GM18861 (cell line): Measurements from ENCODE around the gene GANC.
"Not testable (repeated sequence)": the region's sequence is repeated elsewhere in the genome, so short reads cannot be mapped to it uniquely, and the experiment has no call there.

Experiments
- ATAC-seq: cut with Tn5 transposase; IDR thresholded peaks from one replicate; pipeline ENCODE4 v1.9.1; 2021; ENCODE audit not compliant: unreplicated experiment

The GANC gene

GRCh38 chr15:42272939-42273899 lies at the start of gene GANC, which contains the start of gene TMEM87A:
Gene GANC, plus strand, starts transcription at chr15:42273201. Its CDS starts 1,281 bp downstream, at chr15:42274482.
Gene TMEM87A, minus strand, starts transcription at chr15:42273433. Its CDS starts 35 bp downstream, at chr15:42273398.
- peak; percentile 77 for ATAC-seq

GRCh38 chr15:42226648-42227047 lies 46.4 kb upstream of the GANC start:
- no peak for ATAC-seq

- ATAC-seq = no peak
Observed at GRCh38 chr15:42228036-42228435, 45.0 kb upstream of the GANC start.

DNA sequence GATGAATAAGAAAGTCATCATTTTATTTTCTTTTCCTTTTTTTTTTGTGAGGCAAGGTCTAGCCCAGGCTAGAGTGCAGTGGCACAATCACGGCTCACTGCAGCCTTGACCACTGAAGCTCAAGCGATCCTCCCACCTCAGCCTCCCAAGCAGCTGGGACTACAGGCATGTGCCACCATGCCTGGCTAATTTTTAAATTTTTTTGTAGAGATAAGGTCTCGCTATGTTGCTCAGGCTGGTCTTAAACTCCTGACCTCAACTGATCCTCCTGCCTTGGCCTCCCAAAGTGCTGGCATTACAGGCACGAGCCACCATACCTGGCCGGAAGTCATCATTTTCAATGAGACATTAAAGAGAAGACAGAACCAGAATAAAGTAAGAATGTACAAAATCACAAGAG lies 44.0 kb upstream of the GANC start:
- ATAC-seq = not testable (repeated sequence)

DNA sequence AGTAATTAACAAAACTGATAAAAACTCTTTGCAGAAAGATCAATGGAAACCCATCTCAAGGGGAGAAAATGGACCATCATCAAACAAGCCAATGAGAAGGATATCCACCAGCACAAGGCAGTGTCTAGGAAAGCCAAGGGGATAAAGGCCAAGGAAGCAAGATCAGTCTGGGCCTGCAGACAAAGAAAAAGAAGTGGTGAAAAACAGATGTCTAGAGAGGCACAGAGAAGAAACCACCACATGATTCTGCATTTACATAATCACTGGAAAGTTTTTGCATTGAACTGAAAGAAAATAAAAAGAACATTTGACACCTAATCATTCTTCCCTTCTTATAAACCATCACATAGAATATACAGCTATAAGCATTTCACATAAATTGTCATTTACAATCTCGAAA lies 41.9 kb upstream of the GANC start:
- ATAC-seq = no peak

DNA sequence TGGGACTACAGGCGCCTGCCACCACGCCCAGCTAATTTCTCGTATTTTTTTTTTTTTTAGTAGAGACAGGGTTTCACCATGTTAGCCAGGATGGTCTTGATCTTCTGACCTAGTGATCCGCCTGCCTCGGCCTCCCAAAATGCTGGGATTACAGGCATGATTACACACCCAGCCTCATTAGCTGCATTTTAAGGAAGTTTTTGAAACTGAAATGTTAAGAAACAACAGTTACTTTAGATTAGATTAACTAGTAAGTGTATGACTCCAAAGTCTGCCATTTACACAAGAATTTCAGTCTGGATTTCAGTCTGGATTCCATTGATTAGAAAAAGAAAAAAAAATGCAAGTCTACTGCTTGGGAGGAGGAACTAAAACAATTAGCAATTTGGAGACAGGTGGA lies 40.4 kb upstream of the GANC start:
- no peak for ATAC-seq

DNA sequence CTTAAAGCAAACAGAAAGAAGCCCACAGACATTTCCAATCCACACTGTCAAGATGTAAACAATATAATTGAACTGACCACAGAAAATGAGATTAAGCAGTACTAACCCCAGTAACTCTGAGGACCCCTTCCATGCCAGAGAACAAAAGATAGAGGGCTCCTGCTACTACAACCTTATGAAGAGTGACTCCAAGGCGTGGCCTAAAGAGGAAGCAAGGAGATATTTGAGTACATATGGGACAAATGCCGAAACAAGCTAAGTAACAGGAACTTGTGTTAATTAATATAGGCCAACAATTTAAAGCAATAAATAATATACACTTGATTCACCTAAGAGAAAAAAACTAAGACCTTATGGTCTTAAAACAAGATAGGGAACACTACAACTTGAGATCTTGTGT lies 39.9 kb upstream of the GANC start:
- no peak for ATAC-seq

DNA sequence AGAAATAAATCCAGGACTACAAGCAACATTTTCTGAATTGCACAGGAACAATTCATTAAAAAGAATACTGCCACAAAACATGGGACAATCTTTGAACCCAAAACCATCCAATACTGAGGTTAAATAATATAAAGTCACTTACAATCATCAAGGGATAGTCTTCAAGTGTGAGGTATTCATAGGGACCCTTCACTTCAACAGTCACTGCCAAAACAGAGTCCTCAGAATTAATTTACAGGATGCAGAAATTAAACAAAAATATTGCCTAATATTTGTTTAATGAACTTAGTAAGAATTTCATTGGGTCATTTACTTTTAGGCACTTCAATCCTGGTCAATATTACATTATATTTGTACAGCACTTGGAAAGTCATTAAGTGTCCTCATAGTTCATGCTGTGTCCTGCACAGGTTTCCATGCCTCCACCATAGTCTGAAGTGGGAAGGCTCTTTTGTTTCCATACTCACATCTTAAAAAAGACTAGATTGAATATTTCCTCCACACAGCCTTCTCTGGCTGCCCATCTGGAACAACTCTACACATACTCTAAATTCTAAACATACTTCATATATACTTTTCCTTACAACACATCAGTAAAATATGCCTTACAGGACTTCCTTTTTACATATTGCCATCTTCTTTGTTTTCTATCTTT lies 33.3 kb upstream of the GANC start:
- no peak for ATAC-seq

GRCh38 chr15:42240823-42241222 lies 32.2 kb upstream of the GANC start:
- no peak for ATAC-seq

GRCh38 chr15:42253300-42253699 lies 19.7 kb upstream of the GANC start:
- no peak for ATAC-seq

DNA sequence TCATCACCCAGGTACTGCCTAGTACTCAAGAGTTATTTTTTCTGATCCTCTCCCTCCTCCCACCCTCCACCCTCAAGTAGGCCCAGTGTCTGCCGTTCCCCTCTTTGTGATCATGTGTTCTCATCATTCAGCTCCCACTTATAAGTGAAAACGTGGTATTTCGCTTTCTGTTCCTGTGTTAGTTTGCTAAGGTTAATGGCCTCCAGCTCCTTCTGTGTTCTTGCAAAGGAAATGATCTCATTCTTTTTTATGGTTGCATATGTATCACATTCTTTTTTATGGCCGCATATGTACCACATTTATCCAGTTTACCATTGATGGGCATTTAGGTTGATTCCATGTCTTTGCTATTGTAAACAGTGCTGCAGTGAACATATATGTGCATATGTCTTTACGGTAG lies 8.2 kb upstream of the GANC start:
- ATAC-seq = no peak

- ATAC-seq = no peak
Observed at GRCh38 chr15:42267286-42267685, 5.7 kb upstream of the GANC start.

DNA sequence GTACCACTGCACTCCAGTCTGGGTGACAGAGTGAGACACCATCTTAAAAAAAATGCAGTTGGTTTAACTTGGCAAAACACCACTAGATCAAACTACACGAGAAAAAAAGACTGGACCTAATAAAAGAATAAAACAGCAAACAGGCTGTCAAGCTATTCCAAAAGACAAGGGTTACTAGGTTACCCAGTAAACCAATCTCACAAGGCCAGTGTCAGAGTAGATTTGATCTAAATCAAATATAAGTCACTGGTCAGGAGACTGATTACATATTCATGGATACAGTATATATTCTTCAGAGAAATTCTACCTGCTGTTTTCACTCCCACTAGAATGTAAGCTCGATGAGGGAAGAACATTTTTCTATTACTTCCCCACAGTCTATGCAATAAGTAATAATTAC lies 2.5 kb upstream of the GANC start:
- no peak for ATAC-seq

DNA sequence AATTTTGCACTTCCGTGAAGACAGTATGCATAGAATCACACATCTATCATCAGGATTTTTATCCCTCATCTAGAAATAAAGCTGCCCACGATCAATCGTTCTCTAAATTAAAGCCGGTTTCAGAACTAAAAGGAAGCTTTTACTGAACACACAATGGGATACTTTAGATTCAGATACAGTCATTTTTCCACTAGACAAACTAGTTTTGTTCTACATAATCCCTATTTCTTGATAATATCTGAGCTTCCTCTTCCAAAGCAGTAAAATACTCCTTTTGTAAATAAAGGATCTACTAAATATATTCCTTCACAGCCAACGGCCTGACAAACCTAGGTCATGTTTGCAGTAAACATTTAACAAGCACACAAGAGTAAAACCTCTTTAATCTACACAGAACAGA lies 2.0 kb upstream of the GANC start:
- no peak for ATAC-seq

DNA sequence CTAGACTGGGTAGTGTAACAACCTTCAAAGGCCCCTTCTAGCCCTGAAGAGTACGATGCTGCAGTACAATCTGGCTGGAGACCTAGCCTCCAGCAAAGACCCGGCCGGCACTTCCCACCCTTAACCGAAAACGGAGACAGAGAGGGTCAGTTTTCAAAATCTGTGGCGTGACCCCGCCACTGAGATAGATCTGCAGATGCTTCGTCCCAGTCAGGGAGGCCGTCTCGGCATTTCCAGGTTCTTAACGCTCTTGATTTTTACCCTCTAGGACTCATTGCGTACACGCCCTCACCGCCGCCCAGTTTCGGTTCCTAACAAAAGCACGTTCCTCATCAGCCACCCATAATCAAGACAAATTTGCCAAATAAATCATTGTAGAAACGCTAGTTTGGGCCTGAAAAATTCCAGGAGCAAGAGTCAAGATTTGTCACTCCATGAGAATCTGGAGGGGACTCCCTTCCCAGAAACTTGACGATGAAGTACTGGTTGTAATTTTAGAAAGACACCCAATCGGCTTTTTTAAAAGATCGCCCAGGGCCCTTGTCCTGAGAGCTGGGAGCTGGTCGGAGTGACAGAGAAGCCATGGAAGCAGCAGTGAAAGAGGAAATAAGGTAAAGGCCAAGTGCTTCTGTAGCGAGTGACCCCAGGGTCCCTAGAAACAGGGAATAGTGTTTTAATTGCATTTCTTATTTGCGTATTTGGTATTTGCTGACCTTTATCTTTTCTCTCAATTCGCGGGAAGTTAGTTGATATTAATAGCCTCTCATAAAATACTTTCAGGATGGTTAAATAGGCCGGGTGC lies 1.1 kb downstream of the GANC start:
- ATAC-seq = no peak

DNA sequence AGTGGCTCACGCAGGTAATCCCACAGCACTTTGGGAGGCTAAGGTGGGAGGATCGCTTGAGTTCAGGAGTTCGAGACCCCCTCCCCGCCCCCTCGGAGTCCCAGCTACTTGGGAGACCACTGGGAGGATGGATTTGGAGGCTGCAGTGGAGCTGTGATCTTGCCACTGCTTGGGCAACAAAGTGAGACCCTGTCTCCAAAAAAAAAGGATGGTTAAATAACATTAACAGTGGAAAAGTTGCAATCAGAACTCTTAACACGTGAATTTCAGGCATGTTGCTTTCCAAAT lies 1.6 kb downstream of the GANC start:
- no peak for ATAC-seq

- no peak for ATAC-seq
Observed at GRCh38 chr15:42275780-42276391, 2.9 kb downstream of the GANC start.

DNA sequence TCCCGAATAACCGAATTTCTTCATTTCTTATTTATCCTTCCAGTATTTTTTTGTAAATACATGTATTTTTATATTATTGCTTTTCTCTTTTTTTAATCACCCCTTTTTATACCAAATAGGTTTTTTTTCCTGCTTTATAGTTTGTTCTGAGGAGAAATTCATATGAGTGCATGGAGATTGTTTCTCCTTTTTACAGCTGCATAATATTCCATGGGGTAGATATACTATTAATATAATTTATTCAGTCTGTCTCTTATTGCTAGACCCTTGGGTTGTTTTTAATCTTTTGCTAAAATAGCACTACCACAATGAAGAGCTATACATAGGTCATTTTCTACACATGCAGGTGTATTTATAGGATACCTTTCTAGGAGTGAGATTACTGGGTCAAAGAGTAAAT lies 3.8 kb downstream of the GANC start:
- ATAC-seq = no peak

- ATAC-seq = no peak
Observed at GRCh38 chr15:42279234-42279723, 6.3 kb downstream of the GANC start.

GRCh38 chr15:42282344-42282743 lies 9.3 kb downstream of the GANC start:
- ATAC-seq = no peak

DNA sequence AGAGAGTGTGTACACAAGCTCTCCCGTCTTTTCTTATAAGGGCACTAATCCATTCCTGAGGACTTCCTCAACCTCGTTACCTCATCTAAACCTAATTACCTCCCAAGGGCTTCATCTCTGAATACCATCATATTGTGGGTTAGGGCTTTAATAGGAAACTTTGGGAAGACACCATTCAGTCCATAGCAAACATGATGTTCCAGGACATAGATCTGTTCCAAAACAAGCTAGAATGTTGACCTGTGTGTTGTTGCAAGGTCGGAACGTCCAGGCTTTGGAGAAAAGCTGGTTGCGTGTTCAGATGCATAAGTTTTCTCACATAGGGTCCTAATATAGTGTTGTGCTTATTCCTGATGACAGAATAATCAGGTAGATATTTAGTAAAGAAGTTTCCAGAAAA lies 9.9 kb downstream of the GANC start:
- ATAC-seq = no peak
